Hematopoietic multipotent progenitor cell treated with erythropoietin and hydrocortisone succinate and interleukin-3 and kit ligand, for 4 days (in vitro differentiated cells): ENCODE data around the gene KCNJ5.

Experiments used
- DNase-seq: peaks from one replicate; pipeline ENCODE4 v3.0.0-alpha.2; 2015

The KCNJ5 gene

DNA sequence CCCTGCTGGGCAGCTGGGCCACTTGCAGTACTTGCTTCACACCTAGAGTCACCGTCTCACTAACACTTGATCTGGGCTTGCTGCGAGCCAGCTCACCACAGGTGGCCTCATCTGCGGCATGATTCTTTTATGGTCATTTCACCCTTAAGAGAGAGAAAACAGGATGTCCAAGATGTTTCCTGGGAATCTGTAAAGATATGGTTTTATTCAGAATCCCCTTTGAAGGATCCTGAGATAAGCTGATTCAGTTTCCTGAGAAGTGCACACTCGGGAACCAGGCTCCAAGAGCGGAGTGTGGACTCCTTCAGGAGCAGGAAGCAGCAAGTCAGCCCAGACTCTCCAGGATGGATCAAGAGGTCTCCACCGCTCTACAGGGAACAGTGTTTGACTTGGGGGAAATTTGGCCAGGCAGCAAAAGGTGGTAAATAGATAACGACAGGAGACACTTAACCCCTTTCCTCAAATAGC is 73.3 kb downstream of the KCNJ5 start:
- no peak for DNase-seq

DNA sequence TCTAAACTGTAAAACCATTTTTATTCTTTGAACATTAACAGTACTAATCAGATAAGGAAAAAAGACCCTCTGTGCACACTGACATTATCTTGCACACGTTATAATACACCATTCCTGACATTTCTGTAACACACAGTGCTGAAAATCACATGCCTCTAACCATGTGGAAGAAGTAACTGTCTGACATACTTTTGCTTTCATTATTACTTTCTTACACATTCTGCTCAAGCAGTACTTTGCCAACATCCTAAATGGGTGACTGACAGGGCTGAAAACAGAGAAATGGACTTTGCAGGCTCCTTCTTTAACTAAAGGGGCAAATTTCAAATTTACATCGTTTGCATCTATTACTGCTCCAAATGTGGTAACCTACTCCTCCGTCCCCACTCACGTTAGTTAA is 74.3 kb downstream of the KCNJ5 start:
- peak; percentile 13 for DNase-seq

DNA sequence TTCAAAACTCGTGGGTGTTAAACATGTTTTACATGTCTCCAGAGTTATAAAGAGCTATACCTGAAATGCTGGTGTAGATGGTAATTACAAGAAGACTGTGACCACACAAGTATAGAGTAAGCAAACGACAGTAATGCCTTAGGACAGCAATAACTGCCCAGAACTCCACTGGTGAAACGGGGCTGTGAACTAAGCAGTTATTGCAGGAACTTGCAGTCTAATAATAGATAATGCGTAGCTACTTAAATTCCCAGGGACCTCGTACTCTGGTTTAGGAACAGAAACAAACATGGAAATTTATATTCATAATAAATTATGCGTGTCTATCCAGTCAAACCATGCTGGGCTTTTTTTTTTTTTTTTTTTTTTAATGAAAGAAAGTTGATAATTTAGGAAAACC is 76.4 kb downstream of the KCNJ5 start:
- no peak for DNase-seq

- DNase-seq = no peak
Measured at GRCh38 chr11:128968916-128969315, 77.8 kb downstream of the KCNJ5 start.
